ENCODE results near the gene IGF1R.

DNA sequence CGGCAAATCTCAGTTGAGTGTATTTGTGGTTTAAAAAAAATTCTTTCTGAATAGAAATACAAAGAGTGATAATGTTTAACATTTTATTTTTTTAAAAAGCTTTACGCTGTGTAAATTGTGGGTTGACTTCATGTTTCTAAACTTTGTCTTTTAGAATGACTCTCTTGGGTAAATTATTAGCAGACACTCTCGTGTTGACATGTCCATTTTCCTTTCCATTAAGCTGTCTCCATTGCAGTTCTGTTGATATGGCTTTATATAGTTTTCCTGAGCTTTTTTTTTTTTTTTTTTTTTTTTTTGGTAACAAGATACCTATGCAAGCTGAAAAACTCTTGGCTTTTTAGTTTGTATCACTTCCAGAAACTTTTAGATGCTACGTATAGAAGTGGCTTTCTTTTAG is 92.6 kb downstream of the IGF1R start:
- TF ChIP-seq, protein P1, sequence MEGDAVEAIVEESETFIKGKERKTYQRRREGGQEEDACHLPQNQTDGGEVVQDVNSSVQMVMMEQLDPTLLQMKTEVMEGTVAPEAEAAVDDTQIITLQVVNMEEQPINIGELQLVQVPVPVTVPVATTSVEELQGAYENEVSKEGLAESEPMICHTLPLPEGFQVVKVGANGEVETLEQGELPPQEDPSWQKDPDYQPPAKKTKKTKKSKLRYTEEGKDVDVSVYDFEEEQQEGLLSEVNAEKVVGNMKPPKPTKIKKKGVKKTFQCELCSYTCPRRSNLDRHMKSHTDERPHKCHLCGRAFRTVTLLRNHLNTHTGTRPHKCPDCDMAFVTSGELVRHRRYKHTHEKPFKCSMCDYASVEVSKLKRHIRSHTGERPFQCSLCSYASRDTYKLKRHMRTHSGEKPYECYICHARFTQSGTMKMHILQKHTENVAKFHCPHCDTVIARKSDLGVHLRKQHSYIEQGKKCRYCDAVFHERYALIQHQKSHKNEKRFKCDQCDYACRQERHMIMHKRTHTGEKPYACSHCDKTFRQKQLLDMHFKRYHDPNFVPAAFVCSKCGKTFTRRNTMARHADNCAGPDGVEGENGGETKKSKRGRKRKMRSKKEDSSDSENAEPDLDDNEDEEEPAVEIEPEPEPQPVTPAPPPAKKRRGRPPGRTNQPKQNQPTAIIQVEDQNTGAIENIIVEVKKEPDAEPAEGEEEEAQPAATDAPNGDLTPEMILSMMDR (IDR thresholded peaks at IDR 0.05) = no peak
- TF ChIP-seq EP300 (IDR thresholded peaks at IDR 0.05) = no peak
